HEK293T (cell line): ENCODE data around the gene ZNF81.

Experiments used
- ARNT ChIP-seq: fragments of 450-650 bp; IDR thresholded peaks from 2 replicates; pipeline ENCODE4 v1.6.1; 2017; ENCODE audit warnings: mild to moderate bottlenecking
- BHLHE40 ChIP-seq: fragments of 450-650 bp; IDR thresholded peaks from 2 replicates; pipeline ENCODE4 v1.6.1; 2016; ENCODE audit warnings: mild to moderate bottlenecking, moderate library complexity, borderline replicate concordance
- CTBP1 ChIP-seq: fragments of 450-650 bp; IDR thresholded peaks from 2 replicates; pipeline ENCODE4 v1.6.1; 2016; ENCODE audit warnings: borderline replicate concordance
- ELF4 ChIP-seq: fragments of 450-650 bp; IDR thresholded peaks from 2 replicates; pipeline ENCODE4 v1.6.1; 2017; ENCODE audit warnings: antibody characterized with exemption
- FOXA1 ChIP-seq: fragments of 450-650 bp; IDR thresholded peaks from 2 replicates; pipeline ENCODE4 v1.6.1; 2016; ENCODE audit warnings: mild to moderate bottlenecking
- FOXM1 ChIP-seq: fragments of 450-650 bp; IDR thresholded peaks from 2 replicates; pipeline ENCODE4 v1.6.1; 2017; ENCODE audit warnings: mild to moderate bottlenecking, borderline replicate concordance
- HDGF ChIP-seq: fragments of 450-650 bp; IDR thresholded peaks from 2 replicates; pipeline ENCODE4 v1.6.1; 2017; ENCODE audit warnings: antibody characterized with exemption, borderline replicate concordance
- L3MBTL2 ChIP-seq: fragments of 450-650 bp; conservative IDR thresholded peaks from 2 replicates; pipeline ENCODE4 v1.6.1; 2016; ENCODE audit warnings: mild to moderate bottlenecking
- LEF1 ChIP-seq: fragments of 450-650 bp; IDR thresholded peaks from 2 replicates; pipeline ENCODE4 v1.6.1; 2017; ENCODE audit warnings: mild to moderate bottlenecking, borderline replicate concordance
- PKNOX1 ChIP-seq: fragments of 450-650 bp; IDR thresholded peaks from 2 replicates; pipeline ENCODE4 v1.6.1; 2016
- SP1 ChIP-seq: fragments of 450-650 bp; IDR thresholded peaks from 2 replicates; pipeline ENCODE4 v1.6.1; 2017
- SUZ12 ChIP-seq: fragments of 450-650 bp; IDR thresholded peaks from 2 replicates; pipeline ENCODE4 v1.6.1; 2016; ENCODE audit warnings: mild to moderate bottlenecking
- TARDBP ChIP-seq: fragments of 450-650 bp; IDR thresholded peaks from 2 replicates; pipeline ENCODE4 v1.6.1; 2016
- ZNF384 ChIP-seq: fragments of 450-650 bp; IDR thresholded peaks from 2 replicates; pipeline ENCODE4 v1.6.1; 2016

- TF ChIP-seq SP1 (no peak), SUZ12 (no peak), BHLHE40 (no peak), ARNT (no peak), PKNOX1 (no peak), CTBP1 (no peak), FOXM1 (no peak), HDGF (no peak), TARDBP (no peak), ELF4 (no peak), FOXA1 (no peak), L3MBTL2 (no peak), ZNF384 (no peak), LEF1 (no peak)
Measured at GRCh38 chrX:47960406-47960805, 123.7 kb downstream of the ZNF81 start.
